OCI-LY3 (cell line): ENCODE results near the gene SH3PXD2A.

Experiments used
- CTCF ChIP-seq: fragments of 200-600, 300-600 bp; sonication (generic); IDR thresholded peaks from 2 replicates; pipeline ENCODE4 v1.5.1; 2014; ENCODE audit warnings: antibody characterized with exemption, low read length, low read depth
- EZH2phosphoT487 ChIP-seq: fragments of 200-600 bp; shearing (Covaris generic); IDR thresholded peaks from 2 replicates; pipeline ENCODE4 v1.6.1; 2018; ENCODE audit warnings: antibody characterized with exemption, mixed run types, low read depth

- no peak for TF ChIP-seq CTCF
- TF ChIP-seq EZH2phosphoT487, result no peak
Observed at GRCh38 chr10:103653581-103654037, 201.8 kb downstream of the SH3PXD2A start.
